Measurements from ENCODE around the gene SPPL3.

The SPPL3 gene

GRCh38 chr12:120872487-120872886, 31.7 kb downstream of the SPPL3 start:
- DNase-seq = no peak

- DNase-seq = no peak
Measured at GRCh38 chr12:120870415-120870814, 33.7 kb downstream of the SPPL3 start.

DNA sequence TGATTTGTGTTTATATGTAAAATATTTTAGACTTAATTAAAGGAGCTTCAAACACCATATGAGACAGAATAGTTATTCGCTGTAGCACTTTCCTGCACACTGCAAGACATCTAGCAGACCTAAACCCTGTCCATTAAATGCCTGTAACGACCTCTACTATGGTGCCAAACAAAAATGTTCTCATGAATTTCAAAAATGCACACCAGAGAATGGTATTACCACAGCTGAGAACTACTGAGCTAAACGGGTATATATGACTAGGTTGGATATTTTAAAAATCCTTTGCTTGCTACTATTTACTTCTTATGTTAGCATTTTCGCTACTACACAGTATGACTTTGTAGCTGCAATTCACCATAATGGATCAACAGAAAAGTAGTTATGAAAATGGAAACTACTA, 34.8 kb downstream of the SPPL3 start:
- DNase-seq = no peak

- DNase-seq = no peak
Measured at GRCh38 chr12:120866108-120866507, 38.0 kb downstream of the SPPL3 start.

DNA sequence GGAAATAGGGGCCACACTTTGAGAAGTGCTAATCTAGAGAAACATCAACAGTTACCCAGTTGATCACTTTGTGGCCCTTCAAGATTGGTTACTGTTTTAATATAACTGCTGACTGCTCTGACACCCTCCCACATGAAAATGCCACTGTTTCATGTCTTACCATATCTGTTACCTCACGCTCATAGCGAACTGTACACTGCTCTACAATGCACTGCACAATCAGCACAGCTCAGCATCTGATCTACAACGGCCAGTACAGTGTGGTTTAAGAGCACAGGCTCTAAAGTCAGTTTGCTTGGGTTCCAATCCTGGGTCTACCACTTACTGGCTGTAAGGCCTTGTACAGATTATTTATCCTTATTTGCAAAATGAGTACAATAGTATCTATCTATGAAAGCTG, 39.1 kb downstream of the SPPL3 start:
- no peak for DNase-seq

- DNase-seq = no peak
Measured at GRCh38 chr12:120862664-120863063, 41.5 kb downstream of the SPPL3 start.

- DNase-seq = no peak
Measured at GRCh38 chr12:120861074-120861795, 42.9 kb downstream of the SPPL3 start.

DNA sequence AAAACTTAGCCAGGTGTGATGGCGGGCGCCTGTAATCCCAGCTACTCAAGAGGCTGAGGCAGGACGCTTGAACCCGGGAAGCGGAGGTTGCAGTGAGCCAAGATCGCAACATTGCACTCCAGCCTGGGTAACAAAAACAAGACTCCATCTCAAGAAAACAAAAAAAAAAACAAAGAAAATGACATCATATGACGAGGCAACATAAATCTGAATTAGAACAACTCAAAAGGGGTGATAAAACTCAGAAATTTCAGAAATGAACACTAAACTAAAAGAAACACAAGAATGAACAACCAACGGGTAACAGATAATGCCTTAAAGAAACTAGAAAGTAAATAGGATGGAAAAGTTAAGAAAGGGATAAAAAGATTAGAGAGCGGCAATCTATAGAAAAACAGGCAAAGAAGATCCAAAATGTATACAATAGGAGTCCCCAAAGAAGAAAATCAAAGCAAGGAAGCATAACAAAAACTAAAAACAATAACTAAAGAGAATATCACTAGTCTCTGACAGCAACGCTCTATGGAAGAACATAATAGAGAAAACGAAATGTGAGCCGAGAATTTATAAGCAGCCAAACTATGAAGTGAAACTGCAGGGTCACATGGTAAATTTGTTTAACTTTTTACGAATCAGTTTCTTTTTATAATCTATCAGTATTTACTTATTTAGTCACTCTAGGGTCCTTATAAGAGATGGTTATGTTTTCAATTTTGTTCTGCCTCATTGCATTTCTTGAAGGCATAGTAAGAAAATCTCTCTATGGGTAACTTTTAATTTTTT, 45.7 kb downstream of the SPPL3 start:
- no peak for DNase-seq

DNA sequence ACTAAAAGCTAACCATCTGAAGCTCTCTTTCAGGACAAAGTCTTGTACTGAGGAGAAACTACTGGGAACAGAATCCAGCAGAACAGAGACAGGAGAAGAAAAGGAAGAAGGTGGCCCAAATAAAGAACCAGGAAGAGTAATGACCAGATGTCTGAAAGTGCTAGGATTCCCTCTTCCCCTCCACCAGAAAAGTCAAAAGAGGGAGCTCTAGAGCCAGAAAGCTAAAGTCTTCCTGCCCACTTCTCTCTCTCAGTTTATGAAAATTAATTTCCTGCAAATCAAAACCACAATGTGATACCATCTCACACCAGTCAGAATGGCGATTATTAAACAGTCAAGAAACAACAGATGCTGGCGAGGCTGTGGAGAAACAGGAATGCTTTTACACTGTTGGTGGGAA, 47.2 kb downstream of the SPPL3 start:
- DNase-seq = no peak

GRCh38 chr12:120855823-120856588, 48.2 kb downstream of the SPPL3 start:
- DNase-seq = no peak

GRCh38 chr12:120854804-120855203, 49.4 kb downstream of the SPPL3 start:
- no peak for DNase-seq

DNA sequence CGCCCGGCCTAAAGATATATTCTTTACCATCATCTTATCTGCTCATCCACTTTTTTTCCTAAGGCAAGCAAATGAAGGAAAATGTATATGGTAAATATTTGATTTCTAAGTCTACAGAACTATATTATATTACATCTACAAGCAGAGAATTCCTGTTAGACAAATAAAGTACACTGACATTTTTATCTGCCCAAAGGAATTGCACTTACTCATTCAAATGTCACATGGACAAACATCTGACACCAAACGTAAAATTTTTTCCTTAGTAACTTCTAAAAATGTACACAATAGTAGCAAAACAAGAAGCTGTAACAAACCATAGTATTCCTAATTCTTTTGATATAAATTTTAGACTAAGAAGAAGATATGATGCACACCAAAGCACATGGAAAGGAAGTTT, 51.0 kb downstream of the SPPL3 start:
- no peak for DNase-seq

- DNase-seq = no peak
Measured at GRCh38 chr12:120851944-120852343, 52.2 kb downstream of the SPPL3 start.

DNA sequence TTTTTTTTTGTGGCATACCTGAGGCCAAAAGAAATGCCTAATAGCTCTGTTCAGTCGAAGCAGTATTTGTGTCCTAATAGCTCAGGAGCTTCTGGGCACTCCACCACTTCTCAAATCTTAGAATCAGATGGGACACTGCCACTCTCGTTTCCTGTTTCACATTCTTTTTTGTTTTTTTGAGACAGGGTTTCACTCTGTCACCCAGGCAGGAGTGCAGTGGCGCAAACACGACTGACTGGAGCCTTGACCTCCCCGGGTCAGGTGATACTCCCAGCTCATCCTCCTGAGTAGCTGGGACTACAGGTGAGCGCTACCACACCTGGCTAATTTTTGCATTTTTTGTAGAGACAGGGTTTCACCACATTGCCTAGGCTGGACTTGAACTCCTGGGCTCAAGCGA, 52.7 kb downstream of the SPPL3 start:
- no peak for DNase-seq

GRCh38 chr12:120849765-120850164, 54.4 kb downstream of the SPPL3 start:
- no peak for DNase-seq

DNA sequence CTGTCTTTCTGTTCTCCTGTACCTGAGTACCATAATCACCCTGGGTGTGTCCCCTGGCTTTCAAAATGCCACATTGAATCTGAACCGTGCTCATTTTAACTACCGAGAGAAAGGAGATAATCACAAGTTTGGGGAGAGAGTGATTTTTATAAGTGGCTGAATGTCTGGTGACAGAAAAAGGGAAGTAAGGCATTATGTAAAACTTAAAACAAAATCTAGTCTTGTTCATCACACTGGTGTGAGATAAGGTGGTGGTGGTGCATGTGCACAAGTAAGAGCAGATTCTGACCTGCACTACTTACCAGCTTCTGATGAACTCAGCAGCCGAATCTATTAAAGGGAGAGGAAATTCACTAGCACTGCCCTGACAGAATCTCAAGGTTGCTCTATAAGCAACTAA, 56.3 kb downstream of the SPPL3 start:
- DNase-seq = no peak

DNA sequence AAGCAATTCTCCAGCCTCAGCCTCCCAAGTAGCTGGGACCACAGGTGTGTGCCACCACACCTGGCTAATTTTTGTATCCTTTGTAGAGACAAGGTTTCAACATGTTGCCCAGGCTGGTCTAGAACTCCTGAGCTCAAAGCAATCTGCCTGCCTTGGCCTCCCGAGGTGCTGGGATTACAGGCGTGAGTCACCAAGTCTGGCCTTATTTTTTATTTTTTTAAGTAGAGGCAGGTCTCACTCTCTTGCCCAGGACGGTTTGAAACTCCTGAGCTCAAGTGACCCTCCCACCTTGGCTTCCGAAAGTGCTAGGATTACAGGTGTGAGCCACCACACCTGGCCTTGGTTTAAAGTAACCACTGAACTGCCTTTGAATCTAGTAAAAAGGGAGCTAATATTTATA, 56.8 kb downstream of the SPPL3 start:
- no peak for DNase-seq

GRCh38 chr12:120846721-120847120, 57.4 kb downstream of the SPPL3 start:
- no peak for DNase-seq

- DNase-seq = no peak
Measured at GRCh38 chr12:120845696-120846095, 58.5 kb downstream of the SPPL3 start.

DNA sequence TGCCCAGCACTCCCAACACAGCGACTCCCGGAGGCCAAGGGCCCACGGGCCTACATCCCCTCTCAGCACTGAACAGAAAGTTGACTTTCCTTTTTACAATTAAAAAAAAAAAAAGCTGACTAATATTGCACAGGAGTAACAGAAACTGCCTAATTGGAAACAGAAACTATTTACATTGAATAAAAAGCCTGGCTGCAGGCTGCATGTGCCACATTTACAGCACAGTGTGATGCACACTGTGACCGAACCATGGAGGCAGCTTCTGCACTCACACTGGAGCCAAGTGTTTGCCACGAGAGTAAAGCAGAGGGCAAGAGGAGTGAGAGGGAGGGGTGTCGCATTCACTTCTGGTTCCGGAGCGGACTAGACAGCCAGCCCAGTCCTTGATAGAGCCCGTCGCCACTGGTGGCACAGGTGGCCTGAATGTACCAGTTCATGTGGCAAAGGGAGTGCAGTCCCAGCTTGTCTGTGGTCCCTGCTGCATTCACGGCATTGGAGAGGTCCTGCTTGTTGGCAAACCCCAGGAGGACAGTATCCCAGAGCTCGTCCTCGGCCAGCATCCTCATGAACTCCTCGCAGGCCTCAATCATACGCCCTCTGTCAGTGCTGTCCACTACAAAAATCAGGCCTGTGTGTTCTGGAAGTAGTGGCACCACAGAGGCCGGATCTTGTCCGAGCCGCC, 59.2 kb downstream of the SPPL3 start:
- DNase-seq = no peak

GRCh38 chr12:120844297-120844696, 59.9 kb downstream of the SPPL3 start:
- no peak for DNase-seq

DNA sequence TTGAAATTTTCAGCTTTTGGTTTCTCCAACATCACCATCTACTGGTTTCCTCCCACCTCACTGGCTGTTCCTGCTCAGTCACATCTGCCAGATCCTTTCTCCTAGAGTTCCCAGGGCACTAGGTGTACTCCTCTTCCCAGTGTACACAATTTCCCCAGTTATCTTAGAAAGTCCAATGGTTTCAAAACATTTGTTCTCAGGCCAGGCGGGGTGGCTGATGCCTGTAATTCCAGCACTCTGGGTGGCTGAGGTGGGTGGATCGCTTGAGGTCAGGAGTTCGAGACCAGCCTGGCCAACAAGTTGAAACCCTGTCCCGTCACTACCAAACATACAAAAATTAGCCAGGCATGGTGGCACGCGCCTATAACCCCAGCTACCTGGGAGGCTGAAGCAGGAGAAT, 60.7 kb downstream of the SPPL3 start:
- no peak for DNase-seq

GRCh38 chr12:120842595-120842994, 61.6 kb downstream of the SPPL3 start:
- no peak for DNase-seq
